Stimulated activated CD8-positive, alpha-beta memory T cell treated with anti-CD3 and anti-CD28 coated beads, Interleukin-7, amount 100 ng/mL, for 48 hours (primary cell): ENCODE measurements around the gene CD3D.

Source experiments
- DNase-seq, 2 donors: peaks; one replicate each; pipeline ENCODE4 v3.0.0-alpha.2; 2020; ENCODE audit warnings: low read depth in 1 of 2; ENCODE audit errors: extremely low read depth in 1 of 2

The CD3D gene

GRCh38 chr11:118304568-118305248 lies 37.8 kb downstream of the CD3D start, which contains the start of gene CD3E:
Gene CD3E, plus strand, starts transcription at chr11:118304730. Its CDS starts 223 bp downstream, at chr11:118304953.
- peak; percentile 39 to 64 for DNase-seq

DNA sequence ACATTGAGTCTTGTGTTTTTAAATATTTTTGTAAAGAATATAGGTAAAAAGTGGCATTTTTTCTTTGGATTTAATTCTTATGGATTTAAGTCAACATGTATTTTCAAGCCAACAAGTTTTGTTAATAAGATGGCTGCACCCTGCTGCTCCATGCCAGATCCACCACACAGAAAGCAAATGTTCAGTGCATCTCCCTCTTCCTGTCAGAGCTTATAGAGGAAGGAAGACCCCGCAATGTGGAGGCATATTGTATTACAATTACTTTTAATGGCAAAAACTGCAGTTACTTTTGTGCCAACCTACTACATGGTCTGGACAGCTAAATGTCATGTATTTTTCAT lies 38.3 kb downstream of the CD3D start:
- no peak for DNase-seq

- no peak for DNase-seq
Observed at GRCh38 chr11:118301600-118302195, 40.8 kb downstream of the CD3D start.

DNA sequence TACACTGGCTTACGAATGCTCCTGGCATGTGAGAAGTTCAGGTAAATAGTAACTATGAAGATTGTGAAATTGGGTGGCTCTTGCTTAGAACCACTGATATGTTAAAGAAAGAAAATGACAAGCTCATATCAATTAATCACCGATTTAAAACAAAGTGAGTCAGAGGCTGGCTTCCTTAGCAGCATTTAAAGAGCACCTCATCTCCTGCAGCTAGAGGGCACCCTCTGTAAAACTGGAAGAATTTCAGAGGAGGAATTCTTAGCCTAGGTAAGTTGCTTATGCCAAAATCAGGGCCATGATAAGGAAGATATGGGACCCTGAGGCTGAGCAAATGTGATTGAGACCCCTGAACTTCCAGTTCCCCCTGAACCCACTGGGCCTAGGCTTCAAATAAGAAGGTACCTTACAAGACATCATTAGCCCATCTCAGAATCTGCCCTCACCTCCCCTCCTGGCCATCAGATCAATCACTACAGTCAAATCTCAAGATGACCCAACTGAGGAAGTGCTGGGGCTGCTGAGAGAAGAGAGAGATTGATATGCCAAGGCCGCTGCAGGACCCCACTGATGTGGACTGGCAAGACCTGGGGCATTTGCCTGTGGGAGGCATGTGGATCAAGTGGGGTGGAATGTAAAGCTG lies 46.6 kb downstream of the CD3D start:
- no peak for DNase-seq

- DNase-seq = no peak
Observed at GRCh38 chr11:118295199-118295598, 47.3 kb downstream of the CD3D start.

GRCh38 chr11:118294053-118294452 lies 48.5 kb downstream of the CD3D start:
- no peak for DNase-seq

GRCh38 chr11:118291477-118292135 lies 50.9 kb downstream of the CD3D start:
- no peak for DNase-seq

DNA sequence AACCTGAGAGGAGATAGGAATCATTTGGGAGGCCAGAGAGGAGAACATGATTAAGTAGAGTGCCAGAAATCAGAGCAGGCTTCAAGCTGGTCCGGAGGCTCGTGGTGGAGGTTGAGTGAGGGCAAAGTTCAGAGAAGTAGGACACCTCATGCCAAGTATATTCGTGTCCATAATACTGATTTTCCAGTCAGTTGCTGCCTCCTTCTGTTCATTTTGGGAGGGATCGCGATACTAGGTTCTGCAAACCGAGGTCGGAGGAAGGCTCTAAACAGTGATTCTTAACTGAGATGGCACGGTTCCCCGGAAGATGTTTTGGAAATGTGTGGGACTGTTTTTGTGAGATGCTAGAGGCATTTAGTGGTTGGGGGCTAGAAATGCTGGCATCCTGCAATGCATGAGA lies 51.6 kb downstream of the CD3D start:
- DNase-seq = no peak

DNA sequence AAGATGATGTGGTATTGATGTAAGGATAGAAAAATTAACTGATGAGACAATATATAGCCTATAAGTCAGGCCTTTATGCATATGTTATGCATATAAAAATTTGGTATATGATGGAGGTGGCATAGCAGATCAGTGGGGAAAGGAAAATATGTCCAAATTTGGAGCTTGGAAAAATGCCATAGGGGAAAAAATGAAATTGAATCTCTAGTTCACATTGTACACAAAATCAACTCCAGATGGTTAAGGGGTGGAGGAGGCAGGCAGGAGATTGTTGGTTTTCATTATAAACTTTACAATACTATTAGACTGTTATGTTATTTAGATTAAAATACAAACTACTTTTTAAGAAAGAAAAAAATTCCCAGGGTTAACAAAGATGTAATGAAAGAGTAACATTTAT lies 53.1 kb downstream of the CD3D start:
- no peak for DNase-seq
